Measurements from ENCODE around the gene ARHGAP42. TPM values are rescaled to one million over a fixed set of nuclear protein-coding genes. Genes with fewer than 3 reads are reported as not detected.
"Not testable (repeated sequence)": the region's sequence is repeated elsewhere in the genome, so short reads cannot be mapped to it uniquely, and the experiment has no call there.

ARHGAP42 gene
- total and polyA plus RNA-seq, 2 of the 13 experiments (the other 11 are each of a cell fraction or from before 2014, with no cell fraction given) = 2.5 to 4.3 TPM

DNA sequence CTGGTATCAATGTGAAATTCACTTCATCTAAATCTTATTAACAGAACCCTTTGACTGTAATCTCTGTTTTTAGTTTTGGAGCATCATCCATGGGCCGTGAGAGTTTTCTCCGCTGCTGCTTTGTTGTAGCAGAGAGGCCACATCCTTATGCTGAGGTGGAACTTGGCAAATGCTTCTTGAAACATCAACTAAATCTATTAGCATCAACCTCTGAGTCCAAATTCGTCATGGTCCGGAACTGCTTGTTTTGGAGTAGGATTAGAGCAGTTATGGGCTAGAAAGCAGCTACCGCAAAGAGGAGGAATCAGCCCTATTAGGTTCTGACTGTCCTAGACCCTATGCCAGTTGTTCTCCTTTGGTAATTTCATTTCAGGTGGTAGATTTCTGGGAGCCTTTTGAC is 324.8 kb downstream of the ARHGAP42 start:
- 17% methylated on average over 5 of the region's 5 CpGs for WGBS (ENCODE audit: low lambda C conversion rate)
- FAIRE-seq = no peak
- Histone ChIP-seq H3K9ac (ENCODE audit: insufficient read depth, low read depth, low read length) (no peak overlapping the region), H3K4me3 (replicated peaks in 1 of 3; ENCODE audit: insufficient read depth in 1 of 3, low read depth in 2 of 3, low read length in 3 of 3) (no peak overlapping the region), H3K9me3 (ENCODE audit: low read length) (no peaks in the 10 kb centered on the region), H3K27me3 (ENCODE audit: control insufficient read depth in 1 of 2, insufficient read depth in 2 of 2, low read length in 2 of 2) (no peaks in the 10 kb centered on the region), H3K27ac (ENCODE audit: extremely low read length, insufficient read depth, low read length) (no peak overlapping the region), H2AFZ (ENCODE audit: low read length) (no peak overlapping the region), H3K36me3 (replicated peaks in 1 of 2; ENCODE audit: control insufficient read depth in 1 of 2, insufficient read depth in 2 of 2, low read length in 2 of 2) (no peaks in the 10 kb centered on the region), H3K4me1 (ENCODE audit: insufficient read depth, low read length) (no peaks in the 10 kb centered on the region), H4K20me1 (ENCODE audit: insufficient read depth, low read length) (no peaks in the 10 kb centered on the region), H3K4me2 (ENCODE audit: low read depth, low read length) (no peak overlapping the region), H3K79me2 (ENCODE audit: insufficient read depth, low read length) (no peaks in the 10 kb centered on the region)
- intact Hi-C loops (cut with micrococcal nuclease; ENCODE audit: unreplicated experiment) (no loop called here), in situ Hi-C loops (cut with HindIII; ENCODE audit: extremely low pct_ligation_motif_present, low pct_unique_long_range_greater_than_20kb) (no loop called here)
- POLR2A ChIA-PET = no interaction called here
- DNase-seq (ENCODE audit: low spot score) = no peak
- ATAC-seq = no peak
- CTCF ChIA-PET (ENCODE audit: low intra/inter-chr PET ratio, low total read pairs) = no interaction called here
- BruUV-seq (replicated peaks) = no TSS peak
- no peak for TF ChIP-seq KMT2A (CRISPR knock-in tag; IDR thresholded peaks at IDR 0.05)
- no peak for TF ChIP-seq ISX (CRISPR knock-in tag; conservative IDR thresholded peaks at IDR 0.05)
- TF ChIP-seq, protein P1, sequence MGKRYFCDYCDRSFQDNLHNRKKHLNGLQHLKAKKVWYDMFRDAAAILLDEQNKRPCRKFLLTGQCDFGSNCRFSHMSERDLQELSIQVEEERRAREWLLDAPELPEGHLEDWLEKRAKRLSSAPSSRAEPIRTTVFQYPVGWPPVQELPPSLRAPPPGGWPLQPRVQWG (CRISPR knock-in tag; IDR thresholded peaks at IDR 0.05; ENCODE audit: borderline replicate concordance, low read depth) = no peak

DNA sequence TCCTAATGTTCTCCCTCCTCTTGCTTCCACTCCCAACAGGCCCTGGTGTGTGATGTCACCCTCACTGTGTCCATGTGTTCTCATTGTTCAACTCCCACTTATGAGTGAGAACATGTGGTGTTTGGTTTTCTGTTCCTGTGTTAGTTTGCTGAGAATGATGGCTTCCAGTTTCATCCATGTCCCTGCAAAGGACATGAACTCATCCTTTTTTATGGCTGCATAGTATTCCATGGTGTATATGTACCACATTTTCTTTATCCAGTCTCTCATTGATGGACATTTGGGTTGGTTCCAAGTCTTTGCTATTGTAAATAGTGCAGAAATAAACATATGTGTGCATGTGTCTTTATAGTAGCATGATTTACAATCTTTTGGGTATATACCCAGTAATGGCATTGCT is 326.6 kb downstream of the ARHGAP42 start:
- intact Hi-C loops (cut with micrococcal nuclease; ENCODE audit: unreplicated experiment); H3K79me2 ChIP-seq (ENCODE audit: insufficient read depth, low read length); ATAC-seq; H3K9ac ChIP-seq (ENCODE audit: insufficient read depth, low read depth, low read length); H4K20me1 ChIP-seq (ENCODE audit: insufficient read depth, low read length); in situ Hi-C loops (cut with HindIII; ENCODE audit: extremely low pct_ligation_motif_present, low pct_unique_long_range_greater_than_20kb); DNase-seq (ENCODE audit: low spot score); H3K4me1 ChIP-seq (ENCODE audit: insufficient read depth, low read length); H3K27ac ChIP-seq (ENCODE audit: extremely low read length, insufficient read depth, low read length); CTCF ChIA-PET (ENCODE audit: low intra/inter-chr PET ratio, low total read pairs); H3K9me3 ChIP-seq (ENCODE audit: low read length); H3K36me3 ChIP-seq (replicated peaks in 1 of 2; ENCODE audit: control insufficient read depth in 1 of 2, insufficient read depth in 2 of 2, low read length in 2 of 2); H3K4me3 ChIP-seq (replicated peaks in 1 of 3; ENCODE audit: insufficient read depth in 1 of 3, low read depth in 2 of 3, low read length in 3 of 3); POLR2A ChIA-PET; H3K27me3 ChIP-seq (ENCODE audit: control insufficient read depth in 1 of 2, insufficient read depth in 2 of 2, low read length in 2 of 2); H2AFZ ChIP-seq (ENCODE audit: low read length); H3K4me2 ChIP-seq (ENCODE audit: low read depth, low read length); FAIRE-seq; BruUV-seq (replicated peaks): not testable (repeated sequence)

Data from HepG2 (cell line).